Lower leg skin (tissue), 3 donors: ENCODE data around the gene MED29.

Experiments
- CTCF ChIP-seq, 3 donors: fragments of 450-650 bp; IDR thresholded peaks; one replicate each; pipeline ENCODE4 v1.5.1; 2016; ENCODE audit warnings: antibody characterized with exemption in 3 of 3, mild to moderate bottlenecking in 3 of 3, moderate library complexity in 2 of 3
- POLR2A ChIP-seq, 2 donors: fragments of 450-650 bp; IDR thresholded peaks; one replicate each; pipeline ENCODE4 v1.6.1; 2016 to 2017; ENCODE audit warnings: antibody characterized with exemption in 2 of 2, mild to moderate bottlenecking in 1 of 2, moderate library complexity in 1 of 2

GRCh38 chr19:39369200-39369599, 22.0 kb upstream of the MED29 start:
- TF ChIP-seq CTCF (IDR thresholded peaks at IDR 0.05) (no peak), POLR2A (IDR thresholded peaks at IDR 0.05) (no peak)
